Kidney (tissue), 22 donors: ENCODE data around the gene ABCA7. TPM values are rescaled to one million over a fixed set of nuclear protein-coding genes. Genes with fewer than 3 reads are reported as not detected.

Experiments
- DNase-seq, 5 donors: peaks; one replicate each; pipeline ENCODE4 v3.0.0-alpha.2; 2013 to 2020
- FAIRE-seq: peaks from 2 replicates; lab custom pipeline; 2012; peaks lifted over from hg19 to GRCh38; lab: Jason Lieb, UNC
- H3K27ac ChIP-seq, 2 donors: one replicate each; pipeline ENCODE4 v1.7.0; 2013; ENCODE audit warnings: low read depth in 2 of 2, low read length in 2 of 2, inconsistent platforms in 1 of 2
- H3K27me3 ChIP-seq: one replicate; pipeline ENCODE4 v1.7.1; 2013; ENCODE audit warnings: low read length, inconsistent platforms; ENCODE audit not compliant: control insufficient read depth, insufficient read depth
- H3K36me3 ChIP-seq, 3 donors: one replicate each; pipeline versions ENCODE4 v1.7.0 to v1.7.1; 2013; ENCODE audit warnings: low read length in 3 of 3, control low read depth in 1 of 3, inconsistent platforms in 1 of 3; ENCODE audit not compliant: insufficient read depth in 3 of 3, control insufficient read depth in 2 of 3
- H3K4me1 ChIP-seq, 3 donors: one replicate each; pipeline versions ENCODE4 v1.7.0 to v1.7.1; 2013; ENCODE audit warnings: low read length in 3 of 3, inconsistent platforms in 1 of 3, low read depth in 1 of 3; ENCODE audit not compliant: control insufficient read depth in 2 of 3, insufficient read depth in 2 of 3
- H3K4me3 ChIP-seq, 3 donors: one replicate each; pipeline versions ENCODE4 v1.7.0 to v1.8.1; 2013; ENCODE audit warnings: low read length in 3 of 3, control low read depth in 1 of 3, inconsistent platforms in 1 of 3
- H3K9ac ChIP-seq, 3 donors: one replicate each; pipeline versions ENCODE4 v1.7.0 to v1.7.1; 2013; ENCODE audit warnings: low read length in 3 of 3, control low read depth in 1 of 3, inconsistent platforms in 1 of 3
- H3K9me3 ChIP-seq, 3 donors: one replicate each; pipeline versions ENCODE4 v1.7.0 to v1.7.1; 2013; ENCODE audit warnings: low read length in 3 of 3, control low read depth in 1 of 3, inconsistent platforms in 1 of 3; ENCODE audit not compliant: control insufficient read depth in 2 of 3, insufficient read depth in 1 of 3
- CTCF ChIP-seq: IDR thresholded peaks from 3 replicates; pipeline ENCODE4 v1.5.1; 2012; ENCODE audit warnings: mild to moderate bottlenecking, moderate library complexity, borderline replicate concordance; ENCODE audit not compliant: insufficient read depth; ENCODE audit errors: extremely low read depth
- intact Hi-C: fragments of 100-400 bp; cut with DNase I; formaldehyde crosslinking; loops from one replicate; pipeline ENCODE4 v1.11.1; 2022
- long read RNA-seq, 10 donors: library from polyadenylated mRNA in 1 of 10; unstranded in 1 of 10; transcript quantifications; one replicate each; pipeline ENCODE4 v2.0.0 and lab custom pipeline, GENCODE V29; 2021 to 2026
- polyA plus RNA-seq: library from polyadenylated mRNA; stranded (reverse); fragments of 350-450 nt; fragmentation: Illumina TruSeq; extraction: RNeasy Lipid Tissue Mini Kit (QIAGEN cat#74804); gene quantifications from one replicate; pipeline ENCODE4 v1.2.3, GENCODE V29; 2014; ENCODE audit warnings: low read depth, low replicate concordance; ENCODE audit not compliant: insufficient read depth
- total RNA-seq: library from RNA; stranded (reverse); fragmentation: NEBNext Ultra II Directional; extraction: Animal tissue kit (Norgen Biotek cat#: 25700); gene quantifications from one replicate; pipeline ENCODE4 v1.2.1, GENCODE V29; 2021
- donor health status: control.
- donor health status: control.
- donor health status: control.
- donor health status: control.
- donor health status: control.
- donor health status: DM: yes; HTN: yes; CAD: no.
- donor health status: Normal renal cell carcinoma (clear cell type).

ABCA7 gene
- total RNA-seq (20.4 TPM), polyA plus RNA-seq (11.7 TPM)
- long read RNA-seq, donor 1, partial matches to known transcripts: 0 of 1 reads
- long read RNA-seq, donor 1, other reads (novel, unspliced or antisense): 0 of 1 reads
- long read RNA-seq, donor 2: 0 reads
- long read RNA-seq, donor 3, partial matches to known transcripts: 0 of 2 reads
- long read RNA-seq, donor 3, other reads (novel, unspliced or antisense): 0 of 2 reads
- long read RNA-seq, donor 4: 0 reads
- long read RNA-seq, donor 5: 0 reads
- long read RNA-seq, donor 6: 0 reads
- long read RNA-seq, donor 7, partial matches to known transcripts: 20 of 28 reads
- long read RNA-seq, donor 7, other reads (novel, unspliced or antisense): 8 of 28 reads
- long read RNA-seq, donor 8: 0 reads
- long read RNA-seq, donor 9: 0 reads
- long read RNA-seq, donor 10, partial matches to known transcripts: 0 of 1 reads
- long read RNA-seq, donor 10, other reads (novel, unspliced or antisense): 0 of 1 reads

GRCh38 chr19:1039646-1040475, at the start of gene ABCA7:
TSS of gene ABCA7 (plus strand) at chr19:1040107. CDS start at chr19:1041362, 1,255 bp downstream.
- FAIRE-seq: no peak
- Histone ChIP-seq H3K9ac (peak within 1 kb of the TSS; percentile 26 to 71 (median 27)), H3K27ac (peak within 1 kb of the TSS in 1 of 2 donors; percentile 43), H3K36me3 (no peaks in the 10 kb centered on the region), H3K4me1 (peaks cover 0 to 19% (median 9%) of the 10 kb centered on the region in 3 donors), H3K9me3 (no peaks in the 10 kb centered on the region), H3K27me3 (no peaks in the 10 kb centered on the region), H3K4me3 (peak within 1 kb of the TSS; percentile 46 to 74 (median 51))
- peak; percentile 98 to 99 (median 99) for DNase-seq
- peak; percentile 17 for TF ChIP-seq CTCF
- intact Hi-C loops: no loop called here

DNA sequence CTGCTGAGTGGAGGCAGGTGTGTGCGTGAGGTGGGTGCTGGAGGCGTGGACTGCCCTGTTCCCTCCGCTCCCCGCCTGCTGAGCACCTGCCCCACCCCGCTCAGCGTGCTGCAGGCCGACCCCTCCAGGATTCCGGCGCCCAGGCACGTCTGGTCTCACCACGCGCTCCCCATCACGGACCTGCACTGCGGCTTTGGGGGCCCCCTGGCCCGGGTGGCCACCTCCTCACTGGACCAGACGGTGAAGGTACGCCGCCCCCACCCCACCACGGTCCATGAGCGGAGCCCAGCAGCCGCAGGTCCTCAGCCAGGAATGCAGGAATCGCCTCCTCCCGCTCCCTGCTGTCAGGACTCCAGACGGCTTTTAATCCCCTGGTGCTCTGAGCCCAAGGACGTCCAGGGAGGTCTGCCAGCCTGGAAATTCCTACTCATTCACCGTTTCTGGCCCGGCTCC, 49.8 kb upstream of the ABCA7 start:
- Histone ChIP-seq H3K27ac (no peak overlapping the region), H3K9me3 (no peaks in the 10 kb centered on the region), H3K27me3 (no peaks in the 10 kb centered on the region), H3K36me3 (peaks cover 0 to 11% (median 0%) of the 10 kb centered on the region in 3 donors), H3K4me3 (no peak overlapping the region), H3K4me1 (peaks cover 0 to 6% (median 4%) of the 10 kb centered on the region in 3 donors), H3K9ac (no peak overlapping the region)
- intact Hi-C loops: no loop called here
- DNase-seq (no peak), FAIRE-seq (no peak)
- no peak for TF ChIP-seq CTCF

DNA sequence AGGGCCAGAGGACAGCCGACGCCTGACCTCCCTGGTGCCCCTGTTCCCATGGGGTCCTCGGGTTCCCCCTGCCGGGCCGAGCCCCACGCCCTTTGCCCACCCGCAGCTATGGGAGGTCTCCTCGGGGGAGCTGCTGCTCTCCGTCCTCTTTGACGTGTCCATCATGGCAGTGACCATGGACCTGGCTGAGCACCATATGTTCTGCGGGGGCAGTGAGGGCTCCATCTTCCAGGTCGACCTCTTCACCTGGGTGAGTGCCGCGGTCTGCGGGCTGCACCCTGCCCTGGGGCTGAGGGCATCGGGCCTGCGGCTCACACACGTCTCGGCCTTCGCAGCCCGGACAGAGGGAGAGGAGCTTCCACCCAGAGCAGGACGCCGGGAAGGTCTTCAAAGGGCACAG, 49.2 kb upstream of the ABCA7 start:
- TF ChIP-seq CTCF: no peak
- H3K4me3 ChIP-seq: no peak overlapping the region
- H3K27me3 ChIP-seq: no peaks in the 10 kb centered on the region
- intact Hi-C loops: no loop called here
- H3K4me1 ChIP-seq: peaks cover 0 to 8% (median 7%) of the 10 kb centered on the region in 3 donors
- FAIRE-seq: no peak
- no peak overlapping the region for H3K27ac ChIP-seq
- no peak overlapping the region for H3K9ac ChIP-seq
- H3K36me3 ChIP-seq: peaks cover 0 to 11% (median 0%) of the 10 kb centered on the region in 3 donors
- no peak for DNase-seq
- H3K9me3 ChIP-seq: no peaks in the 10 kb centered on the region
